Chondrocyte (in vitro differentiated cells): ENCODE data around the gene LACC1. TPM values are rescaled to one million over a fixed set of nuclear protein-coding genes. Genes with fewer than 3 reads are reported as not detected.

Source experiments
- DNase-seq: peaks from one replicate; pipeline ENCODE4 v3.0.0; 2021; ENCODE audit warnings: mixed read lengths, low spot score
- H3K27ac Mint-ChIP-seq: one replicate; pipeline ENCODE4 v1.8.0; 2021; ENCODE audit warnings: mild to moderate bottlenecking, moderate library complexity, mixed read lengths; ENCODE audit not compliant: unreplicated experiment
- H3K27me3 Mint-ChIP-seq: 2 replicates; pipeline ENCODE4 v1.8.0; 2021; ENCODE audit warnings: low read depth, mixed read lengths
- H3K36me3 Mint-ChIP-seq: 2 replicates; pipeline ENCODE4 v1.8.0; 2021; ENCODE audit warnings: low read depth, mixed read lengths
- H3K4me1 Mint-ChIP-seq: 2 replicates; pipeline ENCODE4 v1.8.0; 2021; ENCODE audit warnings: low read depth, mild to moderate bottlenecking, mixed read lengths
- H3K4me3 Mint-ChIP-seq: one replicate; pipeline ENCODE4 v1.8.0; 2021; ENCODE audit warnings: mild to moderate bottlenecking, moderate library complexity, mixed read lengths; ENCODE audit not compliant: unreplicated experiment
- H3K9me3 Mint-ChIP-seq: 2 replicates; pipeline ENCODE4 v1.8.0; 2021; ENCODE audit warnings: low read depth, mixed read lengths
- CTCF ChIP-seq: fragments of 200-600 bp; sonication (generic); IDR thresholded peaks from 2 replicates; pipeline ENCODE4 v1.5.0; 2021; ENCODE audit warnings: antibody characterized with exemption, mild to moderate bottlenecking, moderate library complexity
- total RNA-seq: library from RNA; stranded (reverse); gene quantifications from 3 replicates; pipeline ENCODE4 v1.2.1, GENCODE V29; 2021

Gene LACC1
- total RNA-seq, 1 donor from 2014 or later = 6.7 TPM

GRCh38 chr13:43915451-43915850 lies 35.7 kb downstream of the LACC1 start:
- no peak for DNase-seq
- no peaks in the 10 kb centered on the region for H3K9me3 Mint-ChIP-seq

GRCh38 chr13:43916828-43917227 lies 37.1 kb downstream of the LACC1 start:
- no peaks in the 10 kb centered on the region for H3K27me3 Mint-ChIP-seq
- H3K9me3 Mint-ChIP-seq = no peaks in the 10 kb centered on the region
- no peak overlapping the region for H3K4me3 Mint-ChIP-seq
- no peak overlapping the region for H3K27ac Mint-ChIP-seq
- peaks cover 2% of the 10 kb centered on the region for H3K36me3 Mint-ChIP-seq
- H3K4me1 Mint-ChIP-seq = peaks cover 7% of the 10 kb centered on the region
- no peak for DNase-seq
- TF ChIP-seq CTCF = no peak

More at GRCh38 chr13:43915451-43915850, 35.7 kb downstream of the LACC1 start:
- TF ChIP-seq CTCF = no peak
- H3K4me1 Mint-ChIP-seq = peaks cover 8% of the 10 kb centered on the region
- no peaks in the 10 kb centered on the region for H3K27me3 Mint-ChIP-seq
- no peak overlapping the region for H3K4me3 Mint-ChIP-seq
- no peak overlapping the region for H3K27ac Mint-ChIP-seq
- H3K36me3 Mint-ChIP-seq = no peaks in the 10 kb centered on the region

- DNase-seq = no peak
- H3K27me3 Mint-ChIP-seq = no peaks in the 10 kb centered on the region
- H3K36me3 Mint-ChIP-seq = peaks cover 2% of the 10 kb centered on the region
- no peaks in the 10 kb centered on the region for H3K9me3 Mint-ChIP-seq
- no peak overlapping the region for H3K4me3 Mint-ChIP-seq
- TF ChIP-seq CTCF = no peak
- H3K27ac Mint-ChIP-seq = no peak overlapping the region
- H3K4me1 Mint-ChIP-seq = peaks cover 5% of the 10 kb centered on the region
These were observed 38.9 kb downstream of the LACC1 start for GRCh38 chr13:43918636-43919035.

- Mint-ChIP-seq H3K27me3 (no peaks in the 10 kb centered on the region), H3K36me3 (peaks cover 2% of the 10 kb centered on the region)
- TF ChIP-seq CTCF = no peak
These were observed 41.4 kb downstream of the LACC1 start for GRCh38 chr13:43920965-43921674.

GRCh38 chr13:43924549-43925245 lies 45.0 kb downstream of the LACC1 start:
- Mint-ChIP-seq H3K36me3 (peaks cover 2% of the 10 kb centered on the region), H3K27ac (no peak overlapping the region), H3K27me3 (no peaks in the 10 kb centered on the region), H3K4me1 (no peaks in the 10 kb centered on the region), H3K4me3 (no peak overlapping the region), H3K9me3 (no peaks in the 10 kb centered on the region)
- no peak for DNase-seq
- TF ChIP-seq CTCF = no peak

More at GRCh38 chr13:43920965-43921674, 41.4 kb downstream of the LACC1 start:
- H3K27ac Mint-ChIP-seq = no peak overlapping the region
- no peak overlapping the region for H3K4me3 Mint-ChIP-seq
- H3K4me1 Mint-ChIP-seq = no peaks in the 10 kb centered on the region
- no peaks in the 10 kb centered on the region for H3K9me3 Mint-ChIP-seq
- DNase-seq = no peak
